H1 (cell line): ENCODE data around the gene SLFNL1. TPM values are rescaled to one million over a fixed set of nuclear protein-coding genes. Genes with fewer than 3 reads are reported as not detected.

Experiments used
- CTCF ChIA-PET: fragments of 300-600 bp; sonication (Branson Sonifier 250); formaldehyde crosslinking; loops from one replicate; lab custom pipeline; 2021; ENCODE audit not compliant: partially characterized antibody; lab: Charles Lee
- POLR2A ChIA-PET: fragments of 300-600 bp; sonication (Branson Sonifier 250); formaldehyde crosslinking; loops from one replicate; lab custom pipeline; 2021; ENCODE audit warnings: inconsistent platforms; ENCODE audit not compliant: partially characterized antibody; lab: Charles Lee
- DNase-seq, 2 experiments: peaks; one replicate each; pipeline versions ENCODE4 v3.0.0 to v3.0.0-alpha.2; 2010 to 2022; ENCODE audit warnings: low spot score in 2 of 2, low read depth in 1 of 2, mixed read lengths in 1 of 2
- FAIRE-seq: peaks from 2 replicates; lab custom pipeline; 2011; peaks lifted over from hg19 to GRCh38; lab: Jason Lieb, UNC
- H2AFZ ChIP-seq: 2 replicates; pipeline ENCODE4 v1.8.1; 2012; ENCODE audit warnings: low read length, inconsistent platforms
- H2AK5ac ChIP-seq: 2 replicates; pipeline ENCODE4 v1.6.1; 2013; ENCODE audit warnings: low read depth, low read length
- H2BK120ac ChIP-seq: replicated peaks from 2 replicates; pipeline ENCODE3; 2013; ENCODE audit warnings: low read depth, low read length, inconsistent platforms
- H2BK12ac ChIP-seq: 2 replicates; pipeline ENCODE4 v1.6.1; 2013; ENCODE audit warnings: low read depth, low read length
- H2BK15ac ChIP-seq: 2 replicates; pipeline ENCODE4 v1.6.1; 2013; ENCODE audit warnings: low read length
- H2BK20ac ChIP-seq: 2 replicates; pipeline ENCODE4 v1.6.1; 2013; ENCODE audit warnings: low read length
- H2BK5ac ChIP-seq: 2 replicates; pipeline ENCODE4 v1.6.1; 2013; ENCODE audit warnings: low read depth, low read length
- H3K14ac ChIP-seq: 2 replicates; pipeline ENCODE4 v1.6.1; 2013; ENCODE audit warnings: inconsistent platforms; ENCODE audit not compliant: insufficient read length
- H3K18ac ChIP-seq: 2 replicates; pipeline ENCODE4 v1.6.1; 2013; ENCODE audit warnings: low read length; ENCODE audit errors: extremely low read depth
- H3K23ac ChIP-seq: 2 replicates; pipeline ENCODE4 v1.6.1; 2013; ENCODE audit warnings: inconsistent platforms; ENCODE audit not compliant: insufficient read length
- H3K23me2 ChIP-seq: 2 replicates; pipeline ENCODE4 v1.6.1; 2013; ENCODE audit warnings: low read depth, low read length
- H3K27ac ChIP-seq: 2 replicates; pipeline ENCODE4 v1.6.1; 2011; ENCODE audit warnings: low read depth, low read length, inconsistent platforms
- H3K27me3 ChIP-seq, 4 experiments: replicated peaks in 1 of 4; 1 replicate in 1 of 4; 2 replicates in 3 of 4; pipeline versions ENCODE4 v1.6.1 to v1.8.1; 2011 to 2013; ENCODE audit warnings: low read length in 3 of 4, mild to moderate bottlenecking in 3 of 4, inconsistent platforms in 2 of 4, mixed read lengths in 2 of 4, moderate library complexity in 1 of 4; ENCODE audit not compliant: control insufficient read depth in 3 of 4, insufficient read depth in 3 of 4; ENCODE audit errors: extremely low read depth in 1 of 4
- H3K36me3 ChIP-seq, 4 experiments: 2 replicates each; pipeline versions ENCODE4 v1.6.1 to v1.8.1; 2011 to 2013; ENCODE audit warnings: mild to moderate bottlenecking in 4 of 4, low read length in 3 of 4, moderate library complexity in 2 of 4, control low read depth in 1 of 4, inconsistent platforms in 1 of 4; ENCODE audit not compliant: insufficient read depth in 4 of 4, control insufficient read depth in 2 of 4
- H3K4ac ChIP-seq: replicated peaks from 2 replicates; pipeline ENCODE3; 2013; ENCODE audit warnings: low read length, low read depth, mixed read lengths, inconsistent platforms; ENCODE audit not compliant: insufficient read length
- H3K4me1 ChIP-seq, 4 experiments: replicated peaks in 1 of 4; 1 replicate in 1 of 4; 2 replicates in 3 of 4; pipeline versions ENCODE4 v1.6.1 to v1.8.1; 2011 to 2013; ENCODE audit warnings: low read length in 3 of 4, inconsistent platforms in 2 of 4, mixed read lengths in 1 of 4; ENCODE audit not compliant: insufficient read depth in 4 of 4, control insufficient read depth in 3 of 4
- H3K4me2 ChIP-seq, 2 experiments: 2 replicates each; pipeline versions ENCODE4 v1.6.1 to v1.8.1; 2011 to 2013; ENCODE audit warnings: low read depth in 2 of 2, low read length in 2 of 2, control low read depth in 1 of 2, inconsistent platforms in 1 of 2, mild to moderate bottlenecking in 1 of 2; ENCODE audit not compliant: insufficient read depth in 1 of 2
- H3K4me3 ChIP-seq, 4 experiments: fragments of 200-600, 300-600 bp in 1 of 4; sonication (generic), shearing (Covaris generic), sonication (Bioruptor Twin) in 1 of 4; 2 replicates each; pipeline versions ENCODE4 v1.5.1 to v1.8.1; 2011 to 2016; ENCODE audit warnings: low read length in 4 of 4, low read depth in 3 of 4, control low read depth in 2 of 4, inconsistent platforms in 2 of 4, mild to moderate bottlenecking in 2 of 4, mixed read lengths in 1 of 4, moderate library complexity in 1 of 4; ENCODE audit not compliant: insufficient read depth in 2 of 4; ENCODE audit errors: extremely low read depth in 1 of 4
- H3K56ac ChIP-seq: replicated peaks from 2 replicates; pipeline ENCODE3; 2013; ENCODE audit warnings: low read depth, mild to moderate bottlenecking, mixed read lengths, low read length, inconsistent platforms; ENCODE audit not compliant: insufficient read length
- H3K79me1 ChIP-seq: 2 replicates; pipeline ENCODE4 v1.6.1; 2013; ENCODE audit warnings: low read depth, low read length, control low read depth
- H3K79me2 ChIP-seq, 2 experiments: 2 replicates each; pipeline versions ENCODE4 v1.6.1 to v1.8.1; 2012 to 2013; ENCODE audit warnings: low read length in 2 of 2, mild to moderate bottlenecking in 2 of 2, inconsistent platforms in 1 of 2; ENCODE audit not compliant: insufficient read depth in 2 of 2, control insufficient read depth in 1 of 2
- H3K9ac ChIP-seq, 4 experiments: replicated peaks in 1 of 4; 1 replicate in 1 of 4; 2 replicates in 3 of 4; pipeline versions ENCODE4 v1.6.1 to v1.8.1; 2011 to 2013; ENCODE audit warnings: low read depth in 3 of 4, low read length in 3 of 4, control low read depth in 2 of 4, mild to moderate bottlenecking in 2 of 4, moderate library complexity in 2 of 4, inconsistent platforms in 1 of 4; ENCODE audit errors: extremely low read depth in 1 of 4
- H3K9me3 ChIP-seq, 2 experiments: 2 replicates each; pipeline versions ENCODE4 v1.6.1 to v1.8.1; 2012 to 2013; ENCODE audit warnings: mild to moderate bottlenecking in 2 of 2, moderate library complexity in 2 of 2, control low read depth in 1 of 2, inconsistent platforms in 1 of 2, low read depth in 1 of 2, low read length in 1 of 2, mixed read lengths in 1 of 2; ENCODE audit not compliant: insufficient read depth in 2 of 2
- H4K20me1 ChIP-seq, 2 experiments: replicated peaks in 1 of 2; 2 replicates each; pipeline versions ENCODE3 to v1.8.1; 2011 to 2013; ENCODE audit warnings: inconsistent platforms in 2 of 2, low read length in 2 of 2, mild to moderate bottlenecking in 1 of 2; ENCODE audit not compliant: insufficient read depth in 2 of 2, control insufficient read depth in 1 of 2
- H4K5ac ChIP-seq: 2 replicates; pipeline ENCODE4 v1.6.1; 2013; ENCODE audit warnings: low read length, low read depth, mixed read lengths, inconsistent platforms; ENCODE audit not compliant: insufficient read length
- H4K8ac ChIP-seq: 2 replicates; pipeline ENCODE4 v1.8.0; 2013; ENCODE audit warnings: mild to moderate bottlenecking, moderate library complexity, low read length, inconsistent platforms; ENCODE audit not compliant: insufficient read depth; ENCODE audit errors: extremely low read depth
- H4K91ac ChIP-seq: replicated peaks from 2 replicates; pipeline ENCODE3; 2013; ENCODE audit warnings: low read length, mixed read lengths, inconsistent platforms; ENCODE audit not compliant: insufficient read length
- POLR2A ChIP-seq, 2 experiments: IDR thresholded peaks; 1 replicate in 1 of 2; 2 replicates in 1 of 2; pipeline ENCODE4 v1.6.1; 2011; ENCODE audit warnings: low read depth in 2 of 2, low read length in 2 of 2, mild to moderate bottlenecking in 2 of 2; ENCODE audit errors: control extremely low read depth in 1 of 2
- SAP30 ChIP-seq: fragments of 300-600 bp; sonication (generic); IDR thresholded peaks from 2 replicates; pipeline ENCODE4 v1.7.1; 2012; ENCODE audit warnings: low read length, moderate library complexity, mild to moderate bottlenecking, inconsistent platforms; ENCODE audit not compliant: insufficient read depth, insufficient replicate concordance
- TEAD4 ChIP-seq: IDR thresholded peaks from 2 replicates; pipeline ENCODE4 v1.6.1; 2012; ENCODE audit warnings: low read depth, low read length, inconsistent platforms, mixed read lengths
- WGBS, 2 experiments: shearing (Covaris generic) in 1 of 2; methylation state at CpG; one replicate each; pipeline versions ENCODE4 v1.1.6 to v1.1.7; 2013 to 2015; ENCODE audit warnings: low lambda C conversion rate in 2 of 2, mixed read lengths in 2 of 2, inconsistent platforms in 1 of 2, low coverage in 1 of 2, missing lambda C conversion rate in 1 of 2; ENCODE audit not compliant: insufficient replicate concordance in 2 of 2, insufficient coverage in 1 of 2, insufficient read length in 1 of 2; ENCODE audit errors: extremely low coverage in 1 of 2, missing lambda C conversion rate in 1 of 2; 5-methylcytosine and 5-hydroxymethylcytosine counted together
- polyA plus RNA-seq, 7 experiments: library from polyadenylated mRNA; depleted of rRNA in 3 of 7; stranded (reverse) in 5 of 7; unstranded in 2 of 7; fragments of >200 nt in 5 of 7; fragments of 200-250 nt in 2 of 7; gene quantifications; 1 replicate in 5 of 7; 2 replicates in 1 of 7; 4 replicates in 1 of 7; pipeline versions ENCODE4 v1.2.1 to v1.2.3, GENCODE V29; 2011 to 2013; ENCODE audit warnings: missing spikeins in 2 of 7, mixed read lengths in 2 of 7
- total RNA-seq: library from RNA; stranded (reverse); fragmentation: NEBNext Ultra II Directional; extraction: Animal tissue kit (Norgen Biotek cat#: 25700); gene quantifications from 2 replicates; pipeline ENCODE4 v1.2.1, GENCODE V29; 2021

The SLFNL1 gene
- total and polyA plus RNA-seq, 2 of the 8 experiments (the other 6 are each of a cell fraction or from before 2014, with no cell fraction given), result not detected

DNA sequence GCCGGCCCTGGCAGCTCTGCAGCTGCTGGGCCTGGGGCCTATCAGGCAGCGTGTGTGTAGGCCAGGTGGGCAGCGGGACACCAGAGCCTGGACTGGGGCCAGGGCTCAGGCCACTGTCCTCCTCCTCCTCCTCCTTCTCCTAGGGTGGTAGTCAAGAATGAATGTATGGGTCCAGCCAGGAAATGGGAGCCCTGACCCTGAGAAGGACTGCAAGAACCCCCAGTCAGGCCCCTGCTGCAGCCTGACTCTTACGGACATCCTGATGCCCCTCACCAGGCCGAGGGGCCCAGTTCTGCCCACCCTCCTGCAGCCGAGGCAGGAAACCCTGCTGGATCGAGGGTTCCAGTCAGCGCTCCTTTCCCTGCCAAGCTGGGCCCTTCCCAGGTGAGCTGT, 3.5 kb downstream of the SLFNL1 start:
- H2AFZ ChIP-seq, result no peak overlapping the region
- no peaks in the 10 kb centered on the region for H3K79me2 ChIP-seq
- H3K4me3 ChIP-seq, result no peak overlapping the region
- WGBS, 2 experiments, result 85% methylated on average over 8 of the region's 8 CpGs; no CpG with 5 or more reads in 1 of the 2 experiments
- no peak overlapping the region for H3K27ac ChIP-seq
- H2BK5ac ChIP-seq, result no peak overlapping the region
- H4K91ac ChIP-seq, result no peak overlapping the region
- no peaks in the 10 kb centered on the region for H3K9me3 ChIP-seq
- no peak overlapping the region for H3K4me2 ChIP-seq
- peaks cover 2 to 36% (median 22%) of the 10 kb centered on the region in 4 experiments; a peak in 6 of 8 replicates for H3K36me3 ChIP-seq
- no peak overlapping the region for H2AK5ac ChIP-seq
- H3K9ac ChIP-seq, result no peak overlapping the region
- no peak overlapping the region for H3K56ac ChIP-seq
- peaks cover 10 to 11% of the 10 kb centered on the region in 2 experiments for H4K20me1 ChIP-seq
- TF ChIP-seq SAP30, result no peak
- TF ChIP-seq TEAD4, result no peak
- TF ChIP-seq POLR2A (IDR thresholded peaks at IDR 0.05; ENCODE audit: control extremely low read depth in 1 of 2, low read depth in 2 of 2, low read length in 2 of 2), result peak in 1 of 2 experiments; percentile 20; a peak in 1 of 3 replicates
- no peak for FAIRE-seq
- H2BK20ac ChIP-seq, result no peak overlapping the region
- no peak overlapping the region for H3K4ac ChIP-seq
- peaks cover 0 to 4% (median 1%) of the 10 kb centered on the region in 4 experiments; a peak in 3 of 7 replicates for H3K27me3 ChIP-seq
- no peak overlapping the region for H2BK120ac ChIP-seq
- POLR2A ChIA-PET, result no interaction called here
- no peak overlapping the region for H2BK15ac ChIP-seq
- no peak overlapping the region for H3K14ac ChIP-seq
- no peak overlapping the region for H4K5ac ChIP-seq
- no peak overlapping the region for H3K18ac ChIP-seq
- H3K23me2 ChIP-seq, result no peaks in the 10 kb centered on the region
- no peak overlapping the region for H3K23ac ChIP-seq
- H2BK12ac ChIP-seq, result no peak overlapping the region
- CTCF ChIA-PET, result no interaction called here
- no peaks in the 10 kb centered on the region; the same call in 1 of the 2 replicates for H3K79me1 ChIP-seq
- DNase-seq, result no peak
- peaks cover 0 to 7% (median 4%) of the 10 kb centered on the region in 4 experiments; a peak in 4 of 7 replicates for H3K4me1 ChIP-seq
- peak overlapping the region; percentile 53; the same call in 1 of the 2 replicates for H4K8ac ChIP-seq
